Cardiac fibroblast (primary cell): ENCODE measurements around the gene KRTAP10-9.
"Not testable (repeated sequence)": the region's sequence is repeated elsewhere in the genome, so short reads cannot be mapped to it uniquely, and the experiment has no call there.

Experiments used
- DNase-seq, 2 donors: peaks; one replicate each; pipeline versions ENCODE4 v3.0.0 to v3.0.0-alpha.2; 2010; ENCODE audit warnings: low read depth in 2 of 2
- H3K4me3 ChIP-seq, 2 donors: replicated peaks in 1 of 2; 1 replicate in 1 of 2; 2 replicates in 1 of 2; pipeline ENCODE4 v1.5.1; 2011; ENCODE audit warnings: low read depth in 2 of 2, low read length in 2 of 2, mild to moderate bottlenecking in 2 of 2, moderate library complexity in 1 of 2
- TF ChIP-seq, protein P1 (sequence below): IDR thresholded peaks from one replicate; pipeline ENCODE4 v1.5.1; 2011; ENCODE audit warnings: low read depth, mild to moderate bottlenecking, low read length, inconsistent platforms

The KRTAP10-9 gene

DNA sequence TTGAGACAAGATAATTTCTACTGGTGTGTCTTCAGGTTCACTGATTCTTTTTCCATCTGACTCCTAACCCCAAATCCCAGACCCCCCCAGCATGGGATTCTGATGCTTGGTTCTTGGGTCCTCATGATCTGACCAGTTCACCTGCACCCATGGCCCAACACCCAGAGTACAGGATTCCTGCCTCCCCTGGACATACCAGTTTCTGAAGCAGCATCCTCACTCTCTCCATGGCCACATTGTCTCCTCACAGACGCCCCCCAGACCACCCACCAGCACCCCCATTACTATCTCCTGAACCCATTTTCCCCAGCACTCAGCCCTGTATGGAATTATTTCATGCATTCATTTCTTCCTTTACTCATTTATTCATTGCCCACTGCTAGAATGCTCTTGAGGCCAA is 30.0 kb downstream of the KRTAP10-9 start:
- TF ChIP-seq, protein P1, sequence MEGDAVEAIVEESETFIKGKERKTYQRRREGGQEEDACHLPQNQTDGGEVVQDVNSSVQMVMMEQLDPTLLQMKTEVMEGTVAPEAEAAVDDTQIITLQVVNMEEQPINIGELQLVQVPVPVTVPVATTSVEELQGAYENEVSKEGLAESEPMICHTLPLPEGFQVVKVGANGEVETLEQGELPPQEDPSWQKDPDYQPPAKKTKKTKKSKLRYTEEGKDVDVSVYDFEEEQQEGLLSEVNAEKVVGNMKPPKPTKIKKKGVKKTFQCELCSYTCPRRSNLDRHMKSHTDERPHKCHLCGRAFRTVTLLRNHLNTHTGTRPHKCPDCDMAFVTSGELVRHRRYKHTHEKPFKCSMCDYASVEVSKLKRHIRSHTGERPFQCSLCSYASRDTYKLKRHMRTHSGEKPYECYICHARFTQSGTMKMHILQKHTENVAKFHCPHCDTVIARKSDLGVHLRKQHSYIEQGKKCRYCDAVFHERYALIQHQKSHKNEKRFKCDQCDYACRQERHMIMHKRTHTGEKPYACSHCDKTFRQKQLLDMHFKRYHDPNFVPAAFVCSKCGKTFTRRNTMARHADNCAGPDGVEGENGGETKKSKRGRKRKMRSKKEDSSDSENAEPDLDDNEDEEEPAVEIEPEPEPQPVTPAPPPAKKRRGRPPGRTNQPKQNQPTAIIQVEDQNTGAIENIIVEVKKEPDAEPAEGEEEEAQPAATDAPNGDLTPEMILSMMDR: no peak
- DNase-seq: no peak
- H3K4me3 ChIP-seq: no peak overlapping the region

DNA sequence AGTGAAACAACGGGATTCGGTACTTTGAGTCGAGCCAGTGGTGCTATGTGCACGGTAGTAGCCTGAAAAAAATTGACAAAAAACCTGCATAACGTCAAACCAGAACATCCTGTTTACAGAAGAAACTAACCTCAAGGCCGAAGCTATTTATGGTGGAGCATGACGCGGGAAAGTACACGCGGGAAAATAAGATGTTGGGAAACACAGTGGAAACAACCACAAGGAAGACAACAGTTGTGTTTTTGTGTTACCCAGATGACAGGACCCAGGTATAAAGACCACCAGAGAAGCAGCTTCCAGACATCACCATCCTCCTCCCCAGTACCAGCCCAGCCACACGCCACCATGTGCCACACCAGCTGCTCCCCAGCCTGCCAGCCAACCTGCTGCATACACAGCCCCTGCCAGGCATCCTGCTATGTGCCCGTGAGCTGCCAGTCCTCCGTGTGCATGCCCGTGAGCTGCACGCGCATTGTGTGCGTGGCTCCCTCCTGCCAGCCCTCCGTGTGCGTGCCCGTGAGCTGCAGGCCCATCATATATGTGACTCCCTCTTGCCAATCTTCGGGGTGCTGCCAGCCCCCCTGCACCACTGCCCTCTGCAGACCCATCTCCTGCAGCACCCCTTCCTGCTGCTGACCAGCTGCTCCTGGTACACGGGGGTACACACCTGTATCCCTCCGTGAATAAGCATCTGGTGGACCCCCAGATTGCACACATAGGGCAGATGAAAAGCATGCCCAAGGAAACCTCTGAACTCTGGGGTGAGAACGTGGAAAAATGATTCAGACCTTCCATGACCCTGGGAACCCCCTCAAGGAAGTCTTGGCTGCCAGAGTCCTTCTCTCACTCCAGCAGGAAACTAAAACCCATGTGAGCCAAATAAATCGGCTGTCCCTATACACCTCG is 31.0 kb downstream of the KRTAP10-9 start, which contains the start of gene KRTAP12-3:
Gene KRTAP12-3 (plus strand): TSS at position 298 of the 906 bp plus-strand sequence. CDS start 48 bp downstream, at position 346.
- TF ChIP-seq, protein P1: no peak
- H3K4me3 ChIP-seq: no peak within 1 kb of the TSS
- no peak for DNase-seq

DNA sequence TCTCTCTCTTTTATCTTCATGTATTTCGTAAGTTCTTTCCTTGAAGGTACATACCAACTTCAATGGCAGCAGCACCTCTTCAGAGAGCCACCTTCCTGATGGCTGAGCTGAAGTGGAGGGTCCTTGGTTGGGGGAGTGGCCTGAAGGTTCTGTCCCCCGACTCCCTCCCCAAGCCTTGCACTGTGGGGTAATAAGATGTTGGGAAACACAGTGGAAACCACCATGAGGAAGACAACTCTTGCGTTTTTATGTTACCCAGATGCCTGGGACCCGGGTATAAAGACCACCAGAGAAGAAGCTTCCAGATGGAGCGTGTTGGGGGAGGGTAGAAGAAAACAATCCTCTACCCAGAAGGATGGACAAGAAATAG is 31.6 kb downstream of the KRTAP10-9 start:
- DNase-seq: no peak
- no peak overlapping the region for H3K4me3 ChIP-seq
- TF ChIP-seq, protein P1: no peak

DNA sequence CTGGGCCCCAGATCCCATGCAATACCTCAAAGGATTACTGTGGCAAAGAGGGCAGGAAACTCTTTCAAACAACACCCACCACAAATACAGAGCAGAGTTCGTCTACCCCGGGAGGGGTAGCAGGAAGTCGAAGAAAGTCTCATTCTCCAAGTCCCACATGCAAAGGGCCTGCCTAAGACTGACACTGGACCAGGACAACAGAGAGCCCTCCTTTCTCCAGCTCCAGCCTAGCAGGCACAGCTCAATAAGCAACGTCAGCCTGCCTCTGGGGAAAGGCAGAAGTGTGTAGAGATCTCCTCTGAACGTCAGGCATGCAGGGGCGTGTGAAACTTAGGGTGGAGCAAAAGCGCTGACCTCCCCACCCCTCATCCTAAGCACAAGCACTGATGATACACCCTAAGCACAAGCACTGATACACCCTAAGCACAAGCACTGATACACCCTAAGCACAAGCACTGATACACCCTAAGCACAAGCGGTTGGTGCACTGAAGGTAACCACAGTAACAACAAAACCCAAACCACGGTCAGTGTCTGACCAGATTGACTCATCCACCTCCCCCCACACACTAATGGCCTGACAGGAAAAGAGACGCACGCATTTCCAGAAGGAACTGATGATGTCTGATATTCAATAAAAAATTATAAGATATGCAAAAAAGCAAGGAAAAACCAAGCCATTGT is 32.2 kb downstream of the KRTAP10-9 start:
- no peak for DNase-seq
- TF ChIP-seq, protein P1: no peak
- no peak overlapping the region for H3K4me3 ChIP-seq

DNA sequence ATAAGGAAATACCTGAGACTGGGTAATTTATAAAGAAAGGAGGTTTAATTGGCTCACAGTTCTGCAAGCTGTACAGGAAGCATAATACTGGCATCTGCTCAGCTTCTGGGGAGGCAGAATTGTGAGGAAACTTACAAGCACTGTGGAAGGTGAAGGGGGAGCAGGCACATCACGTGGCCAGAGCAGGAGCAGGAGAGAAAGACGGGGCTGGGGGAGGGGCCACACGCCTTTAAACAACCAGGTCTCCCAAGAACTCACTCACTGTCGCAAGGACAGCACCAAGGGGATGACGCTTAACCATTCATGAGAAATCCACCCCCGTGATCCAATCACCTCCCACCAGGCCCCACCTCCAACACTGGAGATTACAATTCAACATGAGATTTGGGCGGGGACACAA is 34.7 kb downstream of the KRTAP10-9 start:
- DNase-seq, H3K4me3 ChIP-seq: not testable (repeated sequence)

DNA sequence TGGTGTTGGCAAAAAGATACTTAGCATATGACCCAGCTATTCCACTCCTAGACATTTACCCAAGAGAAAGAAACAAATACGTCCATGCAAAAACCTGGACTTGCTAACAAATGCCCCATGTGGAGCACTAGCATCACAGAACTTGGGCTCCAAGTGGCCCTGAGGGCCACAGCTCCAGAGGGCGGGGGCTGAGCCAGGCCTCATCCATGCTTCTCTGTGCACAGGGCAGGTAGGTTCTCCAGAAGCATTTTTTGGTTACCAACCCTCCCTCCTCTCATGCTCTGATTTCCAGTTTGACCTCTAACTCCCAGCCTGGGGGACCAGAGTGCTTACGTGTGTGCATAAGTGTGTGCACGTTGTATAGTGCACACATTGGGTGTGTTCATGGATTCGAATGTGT is 37.8 kb downstream of the KRTAP10-9 start:
- TF ChIP-seq, protein P1: no peak
- no peak overlapping the region for H3K4me3 ChIP-seq
- DNase-seq: no peak
